Measurements from ENCODE around the gene GABBR2. TPM values are rescaled to one million over a fixed set of nuclear protein-coding genes. Genes with fewer than 3 reads are reported as not detected.

GABBR2 gene
- total RNA-seq, 2 experiments from 2014 or later, result not detected

DNA sequence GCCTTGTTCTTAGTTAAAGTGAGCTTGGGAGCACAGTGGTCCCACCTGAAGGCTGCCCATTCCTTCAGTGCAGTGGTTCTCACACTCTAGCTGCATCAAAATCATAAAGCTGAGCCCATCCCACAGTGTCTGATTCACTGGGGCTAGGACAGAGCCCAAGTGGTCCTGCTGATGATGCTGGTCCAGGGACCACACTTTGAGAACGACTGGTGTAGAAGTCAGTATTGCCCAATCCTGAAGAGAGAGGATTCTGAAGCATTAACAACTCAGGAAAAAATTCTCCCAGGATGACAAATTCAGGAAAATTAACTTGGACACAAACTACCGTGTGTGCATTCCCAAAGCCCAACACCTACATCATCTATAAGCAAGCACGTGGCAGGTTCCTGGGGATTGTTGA lies 176.2 kb downstream of the GABBR2 start:
- no peak overlapping the region for H3K27ac Mint-ChIP-seq
- no peak overlapping the region for H3K4me3 Mint-ChIP-seq
- no peaks in the 10 kb centered on the region for H3K4me1 Mint-ChIP-seq (ENCODE audit: low read depth)
- H3K9me3 Mint-ChIP-seq, result no peaks in the 10 kb centered on the region
- no peak for DNase-seq
- intact Hi-C loops (cut with micrococcal nuclease), result no loop called here
- peaks cover 2% of the 10 kb centered on the region for H3K27me3 Mint-ChIP-seq
- H3K36me3 Mint-ChIP-seq, result no peaks in the 10 kb centered on the region
- POLR2A ChIA-PET, result no interaction called here
- CTCF ChIA-PET, result no interaction called here

DNA sequence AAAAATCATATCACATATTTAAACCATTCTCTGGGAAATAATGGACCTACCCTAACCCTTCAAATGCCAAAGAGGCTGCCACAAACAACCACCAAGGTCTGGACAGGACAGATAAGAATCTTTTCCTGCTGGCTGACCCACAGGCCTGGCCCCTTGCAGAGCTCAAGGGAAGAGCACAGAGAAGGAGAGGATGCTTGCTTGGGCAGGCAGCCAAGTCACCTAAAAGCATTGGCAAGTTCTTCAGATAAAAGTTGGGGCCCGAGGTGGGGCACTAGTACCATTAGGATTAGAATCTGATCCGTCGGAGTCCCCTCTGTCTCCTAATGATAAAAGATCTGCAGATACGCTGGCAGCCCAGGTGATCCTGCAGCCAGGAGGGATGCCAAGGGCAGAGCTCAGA lies 176.6 kb downstream of the GABBR2 start:
- peaks cover 2% of the 10 kb centered on the region for H3K27me3 Mint-ChIP-seq
- H3K9me3 Mint-ChIP-seq, result no peaks in the 10 kb centered on the region
- CTCF ChIA-PET, result no interaction called here
- intact Hi-C loops (cut with micrococcal nuclease), result no loop called here
- H3K27ac Mint-ChIP-seq, result no peak overlapping the region
- no peak overlapping the region for H3K4me3 Mint-ChIP-seq
- POLR2A ChIA-PET, result interaction anchor here (0.7 kb wide), 1 partner anchor 681 kb away, joined by 3 read pairs; no protein-coding TSS in a partner anchor
- no peak for DNase-seq
- H3K4me1 Mint-ChIP-seq (ENCODE audit: low read depth), result no peaks in the 10 kb centered on the region
- no peaks in the 10 kb centered on the region for H3K36me3 Mint-ChIP-seq

DNA sequence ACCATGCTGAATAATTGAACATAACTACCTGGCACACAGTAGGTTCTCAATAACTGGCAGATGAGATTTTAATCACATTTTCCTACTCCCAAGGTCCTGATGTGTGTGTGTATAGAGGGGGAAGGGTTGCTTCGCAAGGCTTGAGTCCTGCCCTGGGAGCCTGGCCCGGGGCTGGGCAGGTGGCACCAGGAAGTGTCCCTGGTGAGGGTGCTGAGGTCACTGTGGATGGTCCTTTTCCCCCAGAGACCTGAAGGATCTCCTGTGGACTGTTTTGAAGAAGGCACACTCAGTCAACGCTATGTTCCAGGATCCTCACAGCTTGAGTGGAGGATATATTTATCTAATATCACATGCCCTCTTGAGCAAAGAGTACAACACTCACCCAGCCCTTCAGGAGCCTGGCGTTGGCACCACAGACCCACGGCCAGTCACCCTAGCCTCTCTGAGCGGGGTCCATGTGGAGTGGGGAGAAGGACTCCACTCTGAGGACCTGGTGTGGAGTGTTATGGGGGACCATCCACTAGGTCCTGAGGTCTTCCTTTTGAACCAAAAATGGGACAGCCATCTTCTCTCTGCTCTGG lies 177.8 kb downstream of the GABBR2 start:
- intact Hi-C loops (cut with micrococcal nuclease), result no loop called here
- ChIA-PET CTCF (no interaction called here), POLR2A (no interaction called here)
- Mint-ChIP-seq H3K36me3 (no peaks in the 10 kb centered on the region), H3K4me3 (no peak overlapping the region), H3K27ac (no peak overlapping the region), H3K27me3 (peaks cover 7% of the 10 kb centered on the region), H3K4me1 (ENCODE audit: low read depth) (no peaks in the 10 kb centered on the region), H3K9me3 (no peaks in the 10 kb centered on the region)
- DNase-seq, result no peak

DNA sequence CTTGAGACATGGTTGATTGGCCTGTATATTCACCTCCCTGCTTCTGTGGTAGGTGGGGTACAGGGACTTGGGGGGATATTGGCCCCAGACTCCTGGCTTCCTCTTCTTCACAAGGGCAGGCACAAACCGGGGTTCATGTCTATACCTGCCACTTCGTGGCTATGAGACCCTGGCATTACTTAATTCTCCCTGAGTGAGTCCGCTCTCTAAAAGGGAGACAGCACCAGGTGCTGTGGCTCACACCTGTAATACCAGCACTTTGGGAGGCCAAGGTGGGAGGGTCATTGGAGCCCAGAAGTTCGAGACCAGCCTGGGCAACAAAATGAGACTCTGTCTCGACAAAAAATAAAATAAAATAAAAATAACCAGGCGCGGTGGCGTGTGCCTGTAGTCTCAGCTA lies 178.5 kb downstream of the GABBR2 start:
- CTCF ChIA-PET, result no interaction called here
- no peaks in the 10 kb centered on the region for H3K4me1 Mint-ChIP-seq (ENCODE audit: low read depth)

DNA sequence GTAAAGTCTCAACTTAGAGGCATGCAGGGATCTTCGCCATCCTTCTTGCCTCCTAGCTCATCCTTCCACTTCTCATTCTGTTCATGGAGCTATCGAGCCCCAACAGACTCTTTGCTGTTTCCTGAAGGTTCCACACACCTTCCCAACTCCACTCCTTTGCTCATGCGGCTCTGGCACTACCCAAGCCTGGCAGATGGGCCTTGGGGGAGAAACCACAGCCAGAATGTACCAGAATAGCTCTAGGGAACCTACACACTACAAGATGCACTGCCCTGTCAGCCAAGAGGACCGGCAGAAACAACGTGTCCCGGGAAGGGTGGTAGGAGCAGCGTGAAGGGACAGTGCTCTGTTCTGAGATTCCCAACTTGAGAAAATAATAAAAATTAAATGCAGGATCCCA lies 178.9 kb downstream of the GABBR2 start:
- POLR2A ChIA-PET, result no interaction called here
- Mint-ChIP-seq H3K36me3 (no peaks in the 10 kb centered on the region), H3K4me3 (no peak overlapping the region), H3K27me3 (peaks cover 6% of the 10 kb centered on the region), H3K27ac (no peak overlapping the region), H3K9me3 (no peaks in the 10 kb centered on the region), H3K4me1 (ENCODE audit: low read depth) (no peaks in the 10 kb centered on the region)
- CTCF ChIA-PET, result no interaction called here
- intact Hi-C loops (cut with micrococcal nuclease), result no loop called here
- no peak for DNase-seq

More for the DNA sequence above, 178.5 kb downstream of the GABBR2 start:
- intact Hi-C loops (cut with micrococcal nuclease), result no loop called here
- Mint-ChIP-seq H3K27me3 (peaks cover 6% of the 10 kb centered on the region), H3K9me3 (no peaks in the 10 kb centered on the region), H3K4me3 (no peak overlapping the region), H3K36me3 (no peaks in the 10 kb centered on the region), H3K27ac (no peak overlapping the region)
- POLR2A ChIA-PET, result no interaction called here
- DNase-seq, result no peak

DNA sequence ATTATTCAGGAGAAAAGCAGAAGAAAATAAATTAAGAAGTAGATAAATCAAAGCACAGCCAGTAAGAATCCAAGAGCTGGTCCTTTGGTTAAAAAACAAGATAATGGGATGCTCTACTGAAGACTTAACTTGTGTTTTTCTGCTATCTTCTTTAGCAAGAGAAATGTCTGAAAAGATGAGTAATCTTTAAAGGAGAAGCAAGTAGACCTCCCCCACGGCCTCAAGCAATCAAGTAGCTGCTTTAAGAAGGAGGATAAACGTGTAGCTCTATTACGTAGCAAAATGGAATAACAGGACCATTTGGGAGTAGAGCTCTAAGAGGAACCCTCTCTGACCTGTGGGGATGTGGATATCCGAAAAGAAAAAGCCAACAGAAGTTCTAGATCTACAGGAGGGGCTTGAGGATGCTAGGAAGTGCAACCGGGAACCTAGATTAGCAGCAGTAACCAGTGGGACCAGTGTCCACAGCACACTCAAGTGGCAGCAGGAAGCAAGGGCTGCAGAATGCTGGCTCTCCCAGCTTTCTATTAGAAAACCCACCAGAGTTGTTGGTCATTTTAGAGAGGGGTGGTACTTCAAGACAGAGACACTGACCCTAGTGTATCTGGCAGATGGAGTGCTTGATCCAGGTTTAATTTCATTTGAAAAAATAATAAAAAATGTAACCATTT lies 185.4 kb downstream of the GABBR2 start:
- Mint-ChIP-seq H3K4me3 (no peak overlapping the region), H3K27me3 (peaks cover 25% of the 10 kb centered on the region), H3K4me1 (ENCODE audit: low read depth) (no peaks in the 10 kb centered on the region), H3K36me3 (no peaks in the 10 kb centered on the region), H3K9me3 (no peaks in the 10 kb centered on the region), H3K27ac (no peak overlapping the region)
- POLR2A ChIA-PET, result no interaction called here
- intact Hi-C loops (cut with micrococcal nuclease), result no loop called here
- CTCF ChIA-PET, result interaction anchor here (0.7 kb wide), 1 partner anchor 16 kb away, joined by 3 read pairs; no protein-coding TSS in a partner anchor
- DNase-seq, result no peak

DNA sequence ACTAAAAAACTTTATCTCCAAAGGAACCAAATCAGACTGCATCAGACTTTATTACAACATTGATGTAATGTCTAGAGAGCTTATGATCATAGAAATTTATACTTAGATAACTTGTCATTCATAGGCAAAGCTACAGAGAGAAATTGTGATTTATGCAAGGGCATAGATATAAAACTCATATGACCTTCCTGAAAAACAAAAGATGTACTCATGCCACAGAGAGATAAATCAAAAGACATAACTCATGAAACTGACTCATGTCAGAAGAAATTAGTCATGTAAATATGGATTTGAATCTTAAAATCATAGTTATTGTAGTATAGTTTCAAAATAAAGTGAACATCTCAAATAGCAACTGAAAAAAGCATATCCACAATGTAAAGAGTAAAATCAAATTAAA lies 186.2 kb downstream of the GABBR2 start:
- DNase-seq, result no peak
- Mint-ChIP-seq H3K4me1 (ENCODE audit: low read depth) (no peaks in the 10 kb centered on the region), H3K36me3 (no peaks in the 10 kb centered on the region), H3K27ac (no peak overlapping the region), H3K9me3 (no peaks in the 10 kb centered on the region), H3K4me3 (no peak overlapping the region), H3K27me3 (peaks cover 25% of the 10 kb centered on the region)
- intact Hi-C loops (cut with micrococcal nuclease), result no loop called here
- CTCF ChIA-PET, result interaction anchor here (0.7 to 1.0 kb wide), 2 partner anchors 17 to 39 kb away, joined by 3 read pairs; no protein-coding TSS in a partner anchor
- POLR2A ChIA-PET, result no interaction called here

DNA sequence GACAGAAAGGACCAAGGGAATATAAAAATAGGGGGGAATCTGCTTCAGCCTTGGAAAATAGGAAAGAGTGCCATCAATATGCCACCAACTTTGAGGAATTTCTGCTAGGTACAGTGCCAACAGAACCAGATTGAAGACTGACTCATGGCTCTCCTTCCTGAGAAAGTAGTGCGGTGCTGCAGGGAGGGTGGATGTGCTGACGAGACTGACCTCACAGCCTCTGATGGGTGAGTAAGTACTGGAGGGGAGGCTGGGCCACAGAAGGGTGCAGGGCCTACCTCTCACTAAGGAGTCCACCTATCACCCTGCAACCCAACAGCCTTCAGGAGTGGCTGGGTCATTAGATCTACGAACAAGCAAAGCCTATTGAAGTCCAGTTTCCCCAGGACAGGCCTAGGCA lies 187.6 kb downstream of the GABBR2 start:
- H3K27me3 Mint-ChIP-seq, result peaks cover 22% of the 10 kb centered on the region
- POLR2A ChIA-PET, result no interaction called here
- intact Hi-C loops (cut with micrococcal nuclease), result no loop called here
- no peaks in the 10 kb centered on the region for H3K36me3 Mint-ChIP-seq
- CTCF ChIA-PET, result no interaction called here
- DNase-seq, result no peak
- H3K4me3 Mint-ChIP-seq, result no peak overlapping the region
- no peak overlapping the region for H3K27ac Mint-ChIP-seq
- no peaks in the 10 kb centered on the region for H3K9me3 Mint-ChIP-seq
- no peaks in the 10 kb centered on the region for H3K4me1 Mint-ChIP-seq (ENCODE audit: low read depth)

DNA sequence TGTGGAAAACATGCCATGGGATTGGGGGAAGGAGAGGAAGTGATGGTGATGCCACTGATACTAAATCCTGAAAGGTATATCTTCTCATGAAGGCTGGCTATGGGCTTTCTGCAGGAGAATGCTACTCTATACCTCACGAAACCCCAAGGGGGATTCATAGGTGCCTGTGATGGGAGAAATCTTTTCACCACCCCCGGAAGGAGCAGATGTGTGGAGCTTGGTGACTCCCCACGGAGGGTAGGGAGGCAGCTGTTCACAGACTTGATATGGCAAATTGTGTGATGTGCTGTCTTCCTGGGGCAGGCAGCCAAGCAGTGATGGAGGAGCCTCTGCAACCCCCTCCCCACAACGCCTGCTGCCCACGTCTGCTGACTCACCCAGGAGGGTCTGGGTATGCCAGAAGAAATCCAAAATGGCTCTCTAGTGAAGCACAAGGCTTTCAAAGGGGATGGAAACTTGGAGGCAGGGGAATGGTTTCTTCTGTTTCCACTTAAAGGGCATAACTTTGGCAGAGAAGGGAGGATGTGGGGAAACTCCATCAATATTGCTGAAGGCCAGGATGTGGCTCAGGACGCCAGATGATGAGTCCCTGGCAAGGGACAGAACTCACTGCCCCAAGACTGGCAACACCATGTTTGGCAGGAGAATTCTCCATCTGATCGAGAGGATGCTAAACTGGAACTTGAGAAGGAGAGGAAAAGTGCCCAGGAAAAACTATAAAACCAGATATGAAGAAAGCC lies 188.3 kb downstream of the GABBR2 start:
- ChIA-PET POLR2A (no interaction called here), CTCF (no interaction called here)
- intact Hi-C loops (cut with micrococcal nuclease), result no loop called here
- no peaks in the 10 kb centered on the region for H3K4me1 Mint-ChIP-seq (ENCODE audit: low read depth)
- H3K27me3 Mint-ChIP-seq, result peaks cover 19% of the 10 kb centered on the region
- no peak for DNase-seq
- no peaks in the 10 kb centered on the region for H3K36me3 Mint-ChIP-seq
- H3K9me3 Mint-ChIP-seq, result no peaks in the 10 kb centered on the region
- no peak overlapping the region for H3K4me3 Mint-ChIP-seq
- H3K27ac Mint-ChIP-seq, result no peak overlapping the region

DNA sequence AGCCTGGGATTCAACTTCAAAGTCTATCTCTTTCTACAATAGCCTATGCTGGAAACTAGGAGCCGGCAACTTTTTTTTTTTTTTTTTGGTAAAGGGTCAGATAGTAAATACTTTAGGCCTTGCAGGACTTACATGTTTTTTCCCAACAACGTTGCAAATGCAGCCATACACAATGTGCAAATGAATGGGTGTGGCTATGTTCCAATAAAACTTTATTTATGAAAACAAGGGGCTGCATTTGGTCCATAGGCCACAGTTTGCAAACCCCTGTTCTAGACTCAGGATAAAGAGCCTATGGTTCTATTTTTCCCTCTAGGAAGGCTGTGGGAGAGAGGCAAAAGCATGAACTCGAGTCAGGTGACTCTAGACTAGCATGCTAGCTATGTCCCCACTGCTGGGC lies 189.1 kb downstream of the GABBR2 start:
- ChIA-PET CTCF (no interaction called here), POLR2A (no interaction called here)
- Mint-ChIP-seq H3K4me3 (no peak overlapping the region), H3K27me3 (peaks cover 18% of the 10 kb centered on the region), H3K4me1 (ENCODE audit: low read depth) (no peaks in the 10 kb centered on the region), H3K9me3 (no peaks in the 10 kb centered on the region), H3K36me3 (no peaks in the 10 kb centered on the region), H3K27ac (no peak overlapping the region)
- intact Hi-C loops (cut with micrococcal nuclease), result no loop called here
- DNase-seq, result no peak

DNA sequence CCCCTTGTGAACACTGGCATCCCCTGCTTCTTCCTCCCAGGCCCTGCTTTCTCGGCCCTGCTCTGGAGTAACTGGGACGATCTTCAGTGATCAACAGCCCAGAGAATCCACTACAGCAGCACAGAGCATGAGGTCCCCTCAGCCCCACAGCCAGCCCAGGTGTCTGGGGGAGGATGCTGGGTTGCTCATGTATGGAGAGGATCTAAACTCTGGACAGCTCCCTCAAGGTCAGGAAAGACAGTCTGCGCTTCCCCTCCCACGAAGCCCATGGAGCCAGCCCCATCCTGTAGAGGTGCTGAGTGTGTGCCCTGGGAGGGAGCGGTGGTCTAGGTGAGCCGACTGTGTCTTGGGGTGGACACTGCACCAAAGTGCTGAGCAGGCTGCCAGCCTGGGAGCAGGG lies 190.2 kb downstream of the GABBR2 start:
- no peak for DNase-seq
- Mint-ChIP-seq H3K27me3 (peaks cover 13% of the 10 kb centered on the region), H3K4me3 (no peak overlapping the region), H3K4me1 (ENCODE audit: low read depth) (no peaks in the 10 kb centered on the region), H3K36me3 (no peaks in the 10 kb centered on the region), H3K9me3 (no peaks in the 10 kb centered on the region), H3K27ac (no peak overlapping the region)
- intact Hi-C loops (cut with micrococcal nuclease), result no loop called here
- CTCF ChIA-PET, result no interaction called here
- POLR2A ChIA-PET, result no interaction called here

DNA sequence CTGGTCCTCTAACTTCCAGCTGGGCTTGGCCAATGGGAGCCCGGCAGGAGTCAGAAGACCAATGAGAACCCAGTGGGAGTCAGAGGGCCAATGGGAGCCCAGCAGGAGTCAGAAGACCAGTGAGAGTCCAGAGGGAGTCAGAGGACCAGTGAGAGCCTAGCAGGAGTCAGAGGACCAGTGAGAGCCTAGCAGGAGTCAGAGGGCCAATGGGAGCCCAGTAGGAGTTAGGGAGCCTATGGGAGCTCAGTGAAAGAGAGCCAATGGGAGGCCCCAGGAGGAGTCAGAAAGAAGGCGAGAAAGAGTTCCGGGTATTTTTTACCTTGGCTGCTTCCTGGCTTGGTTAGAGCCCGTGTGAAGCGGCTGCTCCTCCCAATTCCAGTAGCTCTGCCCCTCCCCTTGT lies 191.0 kb downstream of the GABBR2 start:
- no peak overlapping the region for H3K27ac Mint-ChIP-seq
- H3K4me3 Mint-ChIP-seq, result no peak overlapping the region
- POLR2A ChIA-PET, result no interaction called here
- no peaks in the 10 kb centered on the region for H3K36me3 Mint-ChIP-seq
- no peak for DNase-seq
- intact Hi-C loops (cut with micrococcal nuclease), result no loop called here
- H3K9me3 Mint-ChIP-seq, result no peaks in the 10 kb centered on the region
- peaks cover 9% of the 10 kb centered on the region for H3K27me3 Mint-ChIP-seq
- CTCF ChIA-PET, result no interaction called here
- no peaks in the 10 kb centered on the region for H3K4me1 Mint-ChIP-seq (ENCODE audit: low read depth)

All from activated CD4-positive, alpha-beta memory T cell treated with anti-CD3 and anti-CD28 coated beads for 36 hours (primary cell).